DND-41 (cell line): Measurements from ENCODE around the gene CLDN34.

Experiments used
- ATAC-seq: fragments of 200-7000 bp; cut with Tn5 transposase; 3 replicates; pipeline ENCODE4 v1.9.1; 2021; ENCODE audit warnings: low read depth; ENCODE audit not compliant: insufficient read depth
- DNase-seq: peaks from one replicate; pipeline ENCODE4 v3.0.0-alpha.2; 2020
- H2AFZ ChIP-seq: 2 replicates; pipeline ENCODE4 v1.6.0; 2012; ENCODE audit warnings: low read depth, low read length
- H3K27ac ChIP-seq: 2 replicates; pipeline ENCODE4 v1.5.1; 2012; ENCODE audit warnings: low read length, inconsistent platforms
- H3K27me3 ChIP-seq: fragments of 200-600 bp; sonication (generic); 2 replicates; pipeline ENCODE4 v1.6.0; 2012; ENCODE audit warnings: low read length, mild to moderate bottlenecking, inconsistent platforms; ENCODE audit not compliant: insufficient read depth, poor library complexity
- H3K36me3 ChIP-seq: 2 replicates; pipeline ENCODE4 v1.5.1; 2012; ENCODE audit warnings: low read length, inconsistent platforms; ENCODE audit not compliant: insufficient read depth
- H3K4me1 ChIP-seq: 2 replicates; pipeline ENCODE4 v1.5.1; 2012; ENCODE audit warnings: mild to moderate bottlenecking, low read length; ENCODE audit not compliant: insufficient read depth
- H3K4me2 ChIP-seq: 2 replicates; pipeline ENCODE4 v1.6.0; 2012; ENCODE audit warnings: mild to moderate bottlenecking, moderate library complexity, low read length, inconsistent platforms; ENCODE audit not compliant: insufficient read depth
- H3K4me3 ChIP-seq, 2 experiments: fragments of 200-600 bp in 1 of 2; shearing (Covaris generic) in 1 of 2; 2 replicates each; pipeline ENCODE4 v1.5.1; 2012 to 2016; ENCODE audit warnings: inconsistent platforms in 2 of 2, low read length in 2 of 2, mild to moderate bottlenecking in 2 of 2, low read depth in 1 of 2, moderate library complexity in 1 of 2
- H3K79me2 ChIP-seq: 2 replicates; pipeline ENCODE4 v1.6.0; 2012; ENCODE audit warnings: low read length, inconsistent platforms; ENCODE audit not compliant: insufficient read depth
- H3K9ac ChIP-seq: 2 replicates; pipeline ENCODE4 v1.6.0; 2012; ENCODE audit warnings: low read depth, mild to moderate bottlenecking, inconsistent platforms, low read length, moderate library complexity
- H3K9me3 ChIP-seq: 2 replicates; pipeline ENCODE4 v1.5.1; 2012; ENCODE audit warnings: low read length, moderate library complexity, mild to moderate bottlenecking, inconsistent platforms; ENCODE audit not compliant: insufficient read depth, severe bottlenecking
- H4K20me1 ChIP-seq: 2 replicates; pipeline ENCODE4 v1.6.0; 2012; ENCODE audit warnings: low read length; ENCODE audit not compliant: insufficient read depth
- CTCF ChIP-seq: IDR thresholded peaks from 2 replicates; pipeline ENCODE4 v1.5.1; 2012; ENCODE audit warnings: borderline replicate concordance, low read length, moderate library complexity, mild to moderate bottlenecking; ENCODE audit not compliant: poor library complexity, severe bottlenecking; ENCODE audit errors: extremely low read depth
- EZH2 ChIP-seq: IDR thresholded peaks from 3 replicates; pipeline ENCODE4 v1.6.1; 2012; ENCODE audit warnings: borderline replicate concordance, low read depth, mild to moderate bottlenecking, moderate library complexity, low read length, inconsistent platforms; ENCODE audit not compliant: severe bottlenecking

The CLDN34 gene

GRCh38 chrX:10006770-10007169 is 39.6 kb downstream of the CLDN34 start:
- Histone ChIP-seq H3K9ac (no peak overlapping the region), H3K27me3 (no peaks in the 10 kb centered on the region), H3K79me2 (no peaks in the 10 kb centered on the region), H3K27ac (no peak overlapping the region), H2AFZ (no peak overlapping the region), H4K20me1 (no peaks in the 10 kb centered on the region), H3K36me3 (no peaks in the 10 kb centered on the region), H3K4me3 (no peak overlapping the region), H3K4me2 (no peak overlapping the region), H3K4me1 (peaks cover 14% of the 10 kb centered on the region), H3K9me3 (no peaks in the 10 kb centered on the region)
- ATAC-seq (no peak), DNase-seq (no peak)
- TF ChIP-seq CTCF (no peak), EZH2 (no peak)

GRCh38 chrX:10007621-10008020 is 40.5 kb downstream of the CLDN34 start:
- DNase-seq = no peak
- TF ChIP-seq EZH2 (no peak), CTCF (no peak)
- Histone ChIP-seq H3K4me1 (peaks cover 14% of the 10 kb centered on the region), H3K36me3 (no peaks in the 10 kb centered on the region), H3K4me3 (no peak overlapping the region), H3K9me3 (no peaks in the 10 kb centered on the region), H3K9ac (no peak overlapping the region), H3K27ac (no peak overlapping the region), H3K4me2 (no peak overlapping the region), H3K27me3 (no peaks in the 10 kb centered on the region), H2AFZ (no peak overlapping the region), H4K20me1 (no peaks in the 10 kb centered on the region), H3K79me2 (no peaks in the 10 kb centered on the region)
- ATAC-seq = no peak

DNA sequence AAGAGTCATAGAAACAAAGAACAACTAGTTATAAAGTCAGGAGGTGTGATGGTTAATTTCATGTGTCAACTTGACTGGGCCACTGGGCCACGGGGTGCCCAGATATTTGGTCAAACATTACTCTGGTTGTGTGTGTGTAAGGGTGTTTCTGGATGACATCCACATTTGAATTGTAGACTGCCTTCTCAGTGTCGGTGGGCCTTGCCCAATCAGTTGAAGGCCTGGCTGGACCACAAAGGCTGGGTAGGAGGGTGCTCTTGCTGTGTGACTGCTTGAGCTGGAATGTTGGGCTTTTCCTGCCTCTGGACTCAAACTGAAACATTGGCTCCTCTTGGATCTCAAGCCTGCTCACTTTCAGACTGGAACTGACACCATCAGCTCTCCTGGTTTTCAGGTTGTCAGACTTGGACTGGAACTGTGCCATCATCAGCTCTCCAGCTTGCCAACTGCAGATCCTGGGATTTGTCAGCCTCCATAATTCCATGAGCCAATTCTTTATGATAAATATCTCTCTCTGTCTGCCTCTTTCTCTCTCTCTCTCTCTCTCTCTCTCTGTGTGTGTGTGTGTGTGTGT is 41.4 kb downstream of the CLDN34 start:
- no peaks in the 10 kb centered on the region for H4K20me1 ChIP-seq
- H3K27ac ChIP-seq = no peak overlapping the region
- H2AFZ ChIP-seq = no peak overlapping the region
- no peaks in the 10 kb centered on the region for H3K9me3 ChIP-seq
- TF ChIP-seq EZH2 (no peak), CTCF (no peak)
- peaks cover 9% of the 10 kb centered on the region for H3K4me1 ChIP-seq
- no peaks in the 10 kb centered on the region for H3K79me2 ChIP-seq
- H3K9ac ChIP-seq = no peak overlapping the region
- ATAC-seq (no peak), DNase-seq (no peak)
- H3K4me3 ChIP-seq = no peak overlapping the region
- no peaks in the 10 kb centered on the region for H3K36me3 ChIP-seq
- no peak overlapping the region for H3K4me2 ChIP-seq
- no peaks in the 10 kb centered on the region for H3K27me3 ChIP-seq

DNA sequence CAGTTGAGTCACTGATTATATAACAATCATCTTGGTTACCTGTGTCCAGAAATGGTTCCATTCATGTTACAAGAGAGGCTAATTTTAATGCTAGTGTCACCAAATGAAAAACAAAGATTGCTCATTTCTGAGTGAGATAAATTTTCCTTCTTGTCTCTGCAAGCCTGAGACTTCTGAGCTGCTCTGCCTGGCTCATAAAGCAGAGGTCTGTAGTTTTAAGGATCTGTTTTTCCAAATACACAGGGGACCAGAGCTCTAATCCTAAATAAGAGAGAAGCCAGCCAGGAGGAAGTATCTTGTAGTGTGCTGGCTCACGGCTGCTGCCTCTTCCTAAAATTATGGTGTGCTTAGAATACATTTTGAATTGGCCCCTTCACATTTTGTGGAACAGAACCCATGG is 42.6 kb downstream of the CLDN34 start:
- H3K4me2 ChIP-seq = no peak overlapping the region
- peaks cover 7% of the 10 kb centered on the region for H3K4me1 ChIP-seq
- no peak overlapping the region for H2AFZ ChIP-seq
- TF ChIP-seq EZH2 (no peak), CTCF (no peak)
- no peak overlapping the region for H3K4me3 ChIP-seq
- no peaks in the 10 kb centered on the region for H3K27me3 ChIP-seq
- no peak overlapping the region for H3K9ac ChIP-seq
- ATAC-seq (no peak), DNase-seq (no peak)
- no peaks in the 10 kb centered on the region for H3K36me3 ChIP-seq
- no peaks in the 10 kb centered on the region for H3K79me2 ChIP-seq
- no peaks in the 10 kb centered on the region for H4K20me1 ChIP-seq
- H3K27ac ChIP-seq = no peak overlapping the region
- no peaks in the 10 kb centered on the region for H3K9me3 ChIP-seq
